HCT116 (cell line): ENCODE measurements around the gene MRPL16. TPM values are rescaled to one million over a fixed set of nuclear protein-coding genes. Genes with fewer than 3 reads are reported as not detected.

Source experiments
- ATAC-seq: fragments of 200-7000 bp; cut with Tn5 transposase; 2 replicates; pipeline ENCODE4 v1.9.1; 2020; ENCODE audit warnings: mild to moderate bottlenecking, moderate library complexity
- BruUV-seq: library from RNA; stranded (reverse); fragments of 400-500 nt; replicated peaks from 2 replicates; lab custom pipeline; 2021; lab: Mats Ljungman, UMichigan
- CTCF ChIA-PET: fragments of 300-600 bp; sonication (Branson Sonifier 250); formaldehyde crosslinking; loops from one replicate; lab custom pipeline; 2021; ENCODE audit warnings: antibody characterized with exemption; lab: Charles Lee
- POLR2A ChIA-PET: fragments of 300-600, 350-600 bp; sonication (Branson Sonifier 250); formaldehyde crosslinking; loops from one replicate; lab custom pipeline; 2021; ENCODE audit warnings: antibody characterized with exemption; lab: Charles Lee
- RAD21 ChIA-PET, 2 experiments: fragments of 300-600 bp; sonication (Branson Sonifier 250); formaldehyde crosslinking; loops; one replicate each; lab custom pipeline; 2023; ENCODE audit warnings: low total read pairs in 2 of 2; ENCODE audit not compliant: uncharacterized antibody in 2 of 2, unreplicated experiment in 2 of 2, low non-redundant PET in 1 of 2; lab: Charles Lee
- DNase-seq: peaks from one replicate; pipeline ENCODE4 v3.0.0-alpha.2; 2010; ENCODE audit warnings: low read depth, low spot score
- H2AFZ ChIP-seq: fragments of 200-600 bp; shearing (Covaris generic), sonication (generic); 2 replicates; pipeline ENCODE4 v1.6.1; 2017; ENCODE audit warnings: low read depth, mixed run types, mixed read lengths, antibody characterized with exemption, low read length; ENCODE audit not compliant: poor library complexity, severe bottlenecking
- H3K27ac ChIP-seq: 2 replicates; pipeline ENCODE4 v1.5.1; 2012; ENCODE audit warnings: low read depth, low read length
- H3K27me3 ChIP-seq: fragments of 200-600 bp; sonication (generic); 2 replicates; pipeline ENCODE4 v1.6.1; 2016; ENCODE audit warnings: mixed run types, low read length, mixed read lengths; ENCODE audit not compliant: insufficient read depth
- H3K36me3 ChIP-seq, 2 experiments: fragments of 200-500 bp in 1 of 2; fragments of 200-600 bp in 1 of 2; sonication (Bioruptor generic) in 1 of 2; sonication (generic) in 1 of 2; 2 replicates each; pipeline versions ENCODE4 v1.5.1 to v1.6.1; 2014 to 2016; ENCODE audit warnings: low read length in 2 of 2, inconsistent platforms in 1 of 2, mixed read lengths in 1 of 2, mixed run types in 1 of 2; ENCODE audit not compliant: insufficient read depth in 2 of 2, control insufficient read depth in 1 of 2
- H3K4me1 ChIP-seq, 2 experiments: fragments of 200-600 bp in 1 of 2; sonication (generic) in 1 of 2; 2 replicates each; pipeline versions ENCODE4 v1.5.1 to v1.6.1; 2012 to 2017; ENCODE audit warnings: low read length in 2 of 2, inconsistent platforms in 1 of 2, mild to moderate bottlenecking in 1 of 2, mixed read lengths in 1 of 2, mixed run types in 1 of 2, moderate library complexity in 1 of 2; ENCODE audit not compliant: insufficient read depth in 2 of 2, control insufficient read depth in 1 of 2
- H3K4me2 ChIP-seq: fragments of 200-600 bp; sonication (generic); 2 replicates; pipeline ENCODE4 v1.6.1; 2017; ENCODE audit warnings: mixed run types, low read length, mixed read lengths
- H3K4me3 ChIP-seq, 2 experiments: fragments of 200-600 bp in 1 of 2; sonication (generic) in 1 of 2; replicated peaks in 1 of 2; 2 replicates each; pipeline ENCODE4 v1.5.1; 2011 to 2016; ENCODE audit warnings: low read length in 2 of 2, control low read depth in 1 of 2, low read depth in 1 of 2, mild to moderate bottlenecking in 1 of 2, mixed read lengths in 1 of 2, mixed run types in 1 of 2
- H3K79me2 ChIP-seq: fragments of 200-600 bp; sonication (generic); 2 replicates; pipeline ENCODE4 v1.6.1; 2017; ENCODE audit warnings: mild to moderate bottlenecking, mixed run types, low read length, moderate library complexity, mixed read lengths; ENCODE audit not compliant: insufficient read depth
- H3K9ac ChIP-seq: fragments of 200-600 bp; sonication (generic); 2 replicates; pipeline ENCODE4 v1.6.1; 2016; ENCODE audit warnings: low read length, mixed read lengths
- H3K9me2 ChIP-seq: fragments of 200-600 bp; sonication (generic), shearing (Covaris generic); 2 replicates; pipeline ENCODE4 v1.6.1; 2017; ENCODE audit warnings: mixed run types, mild to moderate bottlenecking, moderate library complexity; ENCODE audit not compliant: insufficient read depth
- H3K9me3 ChIP-seq, 2 experiments: fragments of 200-500 bp in 1 of 2; fragments of 200-600 bp in 1 of 2; sonication (Bioruptor generic) in 1 of 2; sonication (generic) in 1 of 2; 2 replicates each; pipeline ENCODE4 v1.6.1; 2014 to 2017; ENCODE audit warnings: low read length in 2 of 2, mixed read lengths in 2 of 2, inconsistent platforms in 1 of 2, low read depth in 1 of 2, mild to moderate bottlenecking in 1 of 2, mixed run types in 1 of 2, moderate library complexity in 1 of 2; ENCODE audit not compliant: control insufficient read depth in 1 of 2, insufficient read depth in 1 of 2
- H4K20me1 ChIP-seq: fragments of 200-600 bp; sonication (generic), shearing (Covaris generic); 2 replicates; pipeline ENCODE4 v1.6.1; 2017; ENCODE audit warnings: mixed run types, mild to moderate bottlenecking, moderate library complexity; ENCODE audit not compliant: insufficient read depth
- EGR1 ChIP-seq: IDR thresholded peaks from 2 replicates; pipeline ENCODE4 v1.6.1; 2012; ENCODE audit warnings: low read depth
- JUND ChIP-seq: IDR thresholded peaks from 2 replicates; pipeline ENCODE4 v1.6.1; 2012
- POLR2A ChIP-seq: IDR thresholded peaks from 2 replicates; pipeline ENCODE4 v1.7.0; 2011; ENCODE audit warnings: borderline replicate concordance; ENCODE audit not compliant: insufficient read depth, insufficient read length; ENCODE audit errors: extremely low read depth
- POLR2AphosphoS5 ChIP-seq: IDR thresholded peaks from 2 replicates; pipeline ENCODE4 v1.6.1; 2011; ENCODE audit warnings: mild to moderate bottlenecking, low read depth, low read length, moderate library complexity
- SIN3A ChIP-seq: IDR thresholded peaks from 2 replicates; pipeline ENCODE4 v1.6.1; 2012; ENCODE audit warnings: low read depth
- SP1 ChIP-seq: IDR thresholded peaks from 2 replicates; pipeline ENCODE4 v1.6.1; 2012; ENCODE audit warnings: low read depth
- SRF ChIP-seq: IDR thresholded peaks from 2 replicates; pipeline ENCODE4 v1.6.1; 2012; ENCODE audit warnings: low read depth
- TCF7L2 ChIP-seq: IDR thresholded peaks from 2 replicates; pipeline ENCODE4 v1.7.0; 2011; ENCODE audit warnings: borderline replicate concordance, inconsistent platforms; ENCODE audit not compliant: insufficient read depth, insufficient read length; ENCODE audit errors: extremely low read depth
- YY1 ChIP-seq: IDR thresholded peaks from 2 replicates; pipeline ENCODE4 v1.6.1; 2011; ENCODE audit warnings: low read length, low read depth, moderate library complexity, mild to moderate bottlenecking; ENCODE audit not compliant: insufficient replicate concordance; ENCODE audit errors: extremely low read depth
- ZNF274 ChIP-seq: fragments of 200-500 bp; sonication (Bioruptor generic); IDR thresholded peaks from 2 replicates; pipeline ENCODE4 v1.6.1; 2014; ENCODE audit warnings: mild to moderate bottlenecking, low read depth, low read length, inconsistent platforms
- intact Hi-C: fragments of 100-400 bp; cut with micrococcal nuclease; formaldehyde crosslinking; loops from 2 replicates; pipeline ENCODE4 v1.10.0; 2022
- total RNA-seq: library from RNA; stranded (reverse); gene quantifications from one replicate; pipeline ENCODE4 v1.2.1, GENCODE V29; 2021; ENCODE audit not compliant: unreplicated experiment
- TF ChIP-seq, protein P1 (sequence below), 3 experiments: fragments of 200-600 bp in 1 of 3; sonication (generic) in 1 of 3; IDR thresholded peaks in 2 of 3; conservative IDR thresholded peaks in 1 of 3; 2 replicates each; pipeline ENCODE4 v1.5.1; 2012 to 2017; ENCODE audit warnings: low read depth in 2 of 3, low read length in 2 of 3, antibody characterized with exemption in 1 of 3, borderline replicate concordance in 1 of 3, control low read depth in 1 of 3, mild to moderate bottlenecking in 1 of 3, mixed read lengths in 1 of 3, mixed run types in 1 of 3, moderate library complexity in 1 of 3; ENCODE audit not compliant: insufficient read depth in 1 of 3
- TF ChIP-seq, protein P2 (sequence below): IDR thresholded peaks from 2 replicates; pipeline ENCODE4 v1.6.1; 2012; ENCODE audit warnings: low read depth

MRPL16 gene
- total RNA-seq, 1 experiment from 2014 or later = 61.0 TPM

DNA sequence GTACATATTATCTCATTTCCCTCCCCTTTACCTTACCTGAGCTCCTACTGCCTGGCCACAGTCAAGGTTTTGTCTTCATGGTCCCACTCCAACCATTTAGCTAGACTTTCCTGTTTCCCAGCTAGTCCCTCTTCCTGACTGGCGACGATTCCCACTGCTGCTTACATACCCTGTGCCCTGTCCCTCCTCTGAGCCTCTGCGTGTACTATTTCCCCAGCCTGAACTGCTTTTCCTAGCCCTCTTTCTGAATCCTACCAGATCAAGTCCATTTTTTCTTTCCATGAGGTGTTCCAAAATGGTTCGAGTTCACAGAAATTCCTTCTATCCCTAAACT lies 23.4 kb downstream of the MRPL16 start:
- POLR2A ChIA-PET = no interaction called here
- RAD21 ChIA-PET = interaction anchor here in 1 of 2 experiments (0.8 kb wide), 1 partner anchor 27 kb away, joined by 3 read pairs; no protein-coding TSS in a partner anchor
- no TSS peak for BruUV-seq
- Histone ChIP-seq H3K79me2 (no peaks in the 10 kb centered on the region; the same call in 1 of the 2 replicates), H3K27me3 (no peaks in the 10 kb centered on the region), H3K36me3 (peaks cover 6 to 24% of the 10 kb centered on the region in 2 experiments; a peak in 3 of 4 replicates), H3K9ac (0 out of 2 replicates have a peak overlapping the region, but pooled peaks have one; percentile 23), H4K20me1 (no peaks in the 10 kb centered on the region), H2AFZ (no peak overlapping the region), H3K4me2 (peak overlapping the region; percentile 56), H3K9me2 (no peaks in the 10 kb centered on the region), H3K27ac (peak overlapping the region; percentile 21; the same call in 1 of the 2 replicates)
- peak; percentile 71 for ATAC-seq
- CTCF ChIA-PET = interaction anchor here (0.8 to 1.0 kb wide), 3 partner anchors 31 to 34 kb away, joined by 3 to 7 read pairs (median 3); partner anchors contain the start of gene STX3
- TF ChIP-seq SIN3A = 0 out of 2 replicates have a peak, but pooled peaks have one; percentile 8
- no peak for TF ChIP-seq JUND
- TF ChIP-seq, protein P1, sequence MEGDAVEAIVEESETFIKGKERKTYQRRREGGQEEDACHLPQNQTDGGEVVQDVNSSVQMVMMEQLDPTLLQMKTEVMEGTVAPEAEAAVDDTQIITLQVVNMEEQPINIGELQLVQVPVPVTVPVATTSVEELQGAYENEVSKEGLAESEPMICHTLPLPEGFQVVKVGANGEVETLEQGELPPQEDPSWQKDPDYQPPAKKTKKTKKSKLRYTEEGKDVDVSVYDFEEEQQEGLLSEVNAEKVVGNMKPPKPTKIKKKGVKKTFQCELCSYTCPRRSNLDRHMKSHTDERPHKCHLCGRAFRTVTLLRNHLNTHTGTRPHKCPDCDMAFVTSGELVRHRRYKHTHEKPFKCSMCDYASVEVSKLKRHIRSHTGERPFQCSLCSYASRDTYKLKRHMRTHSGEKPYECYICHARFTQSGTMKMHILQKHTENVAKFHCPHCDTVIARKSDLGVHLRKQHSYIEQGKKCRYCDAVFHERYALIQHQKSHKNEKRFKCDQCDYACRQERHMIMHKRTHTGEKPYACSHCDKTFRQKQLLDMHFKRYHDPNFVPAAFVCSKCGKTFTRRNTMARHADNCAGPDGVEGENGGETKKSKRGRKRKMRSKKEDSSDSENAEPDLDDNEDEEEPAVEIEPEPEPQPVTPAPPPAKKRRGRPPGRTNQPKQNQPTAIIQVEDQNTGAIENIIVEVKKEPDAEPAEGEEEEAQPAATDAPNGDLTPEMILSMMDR (IDR thresholded peaks at IDR 0.05 in 2 of 3, conservative IDR thresholded peaks at IDR 0.05 in 1 of 3; ENCODE audit: borderline replicate concordance in 1 of 3, insufficient read depth in 1 of 3, low read depth in 2 of 3, low read length in 2 of 3) = no peak
- TF ChIP-seq, all 23 proteins: peak for 1
- no peak for DNase-seq
- intact Hi-C loops = no loop called here
- Histone ChIP-seq H3K9me3 (no peaks in the 10 kb centered on the region), H3K4me3 (peak overlapping the region in 1 of 2 experiments; percentile 29; a peak in 1 of 4 replicates), H3K4me1 (peaks cover 18 to 25% of the 10 kb centered on the region in 2 experiments)

DNA sequence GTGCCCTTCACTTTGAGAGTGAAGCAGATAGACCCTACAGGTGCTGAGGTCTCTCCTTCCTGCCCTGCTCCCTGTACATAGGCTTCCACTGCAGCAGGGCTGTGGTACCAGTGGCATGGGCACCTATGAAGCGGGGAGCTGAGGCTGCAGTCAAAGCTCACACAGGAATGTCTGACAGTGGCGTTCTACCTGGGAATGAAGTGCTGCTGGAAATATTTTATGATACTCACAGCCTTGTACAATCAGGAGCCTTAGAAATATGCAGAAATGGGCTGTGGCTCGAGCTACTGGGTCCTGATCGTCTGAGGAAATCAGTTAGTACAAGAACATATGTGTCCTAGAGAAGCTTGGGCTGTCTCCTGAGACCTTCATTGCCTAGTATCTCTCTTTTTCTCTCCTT lies 24.8 kb downstream of the MRPL16 start:
- no peak overlapping the region for H2AFZ ChIP-seq
- ATAC-seq (no peak), DNase-seq (no peak)
- no peak for TF ChIP-seq EGR1
- no peak for TF ChIP-seq POLR2AphosphoS5
- TF ChIP-seq JUND = no peak
- no peak for TF ChIP-seq ZNF274
- TF ChIP-seq YY1 = no peak
- no peak for TF ChIP-seq SRF
- no peak for TF ChIP-seq TCF7L2
- no peak for TF ChIP-seq POLR2A
- TF ChIP-seq, protein P2, sequence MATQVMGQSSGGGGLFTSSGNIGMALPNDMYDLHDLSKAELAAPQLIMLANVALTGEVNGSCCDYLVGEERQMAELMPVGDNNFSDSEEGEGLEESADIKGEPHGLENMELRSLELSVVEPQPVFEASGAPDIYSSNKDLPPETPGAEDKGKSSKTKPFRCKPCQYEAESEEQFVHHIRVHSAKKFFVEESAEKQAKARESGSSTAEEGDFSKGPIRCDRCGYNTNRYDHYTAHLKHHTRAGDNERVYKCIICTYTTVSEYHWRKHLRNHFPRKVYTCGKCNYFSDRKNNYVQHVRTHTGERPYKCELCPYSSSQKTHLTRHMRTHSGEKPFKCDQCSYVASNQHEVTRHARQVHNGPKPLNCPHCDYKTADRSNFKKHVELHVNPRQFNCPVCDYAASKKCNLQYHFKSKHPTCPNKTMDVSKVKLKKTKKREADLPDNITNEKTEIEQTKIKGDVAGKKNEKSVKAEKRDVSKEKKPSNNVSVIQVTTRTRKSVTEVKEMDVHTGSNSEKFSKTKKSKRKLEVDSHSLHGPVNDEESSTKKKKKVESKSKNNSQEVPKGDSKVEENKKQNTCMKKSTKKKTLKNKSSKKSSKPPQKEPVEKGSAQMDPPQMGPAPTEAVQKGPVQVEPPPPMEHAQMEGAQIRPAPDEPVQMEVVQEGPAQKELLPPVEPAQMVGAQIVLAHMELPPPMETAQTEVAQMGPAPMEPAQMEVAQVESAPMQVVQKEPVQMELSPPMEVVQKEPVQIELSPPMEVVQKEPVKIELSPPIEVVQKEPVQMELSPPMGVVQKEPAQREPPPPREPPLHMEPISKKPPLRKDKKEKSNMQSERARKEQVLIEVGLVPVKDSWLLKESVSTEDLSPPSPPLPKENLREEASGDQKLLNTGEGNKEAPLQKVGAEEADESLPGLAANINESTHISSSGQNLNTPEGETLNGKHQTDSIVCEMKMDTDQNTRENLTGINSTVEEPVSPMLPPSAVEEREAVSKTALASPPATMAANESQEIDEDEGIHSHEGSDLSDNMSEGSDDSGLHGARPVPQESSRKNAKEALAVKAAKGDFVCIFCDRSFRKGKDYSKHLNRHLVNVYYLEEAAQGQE = no peak
- TF ChIP-seq SP1 = no peak
- peaks cover 6 to 20% of the 10 kb centered on the region in 2 experiments; a peak in 3 of 4 replicates for H3K36me3 ChIP-seq
- H3K27me3 ChIP-seq = no peaks in the 10 kb centered on the region
- H3K9me2 ChIP-seq = no peaks in the 10 kb centered on the region
- H3K4me3 ChIP-seq = no peak overlapping the region
- H4K20me1 ChIP-seq = no peaks in the 10 kb centered on the region
- H3K79me2 ChIP-seq = no peaks in the 10 kb centered on the region; the same call in 1 of the 2 replicates
- RAD21 ChIA-PET = no interaction called here
- POLR2A ChIA-PET = no interaction called here
- H3K4me1 ChIP-seq = peaks cover 18 to 25% of the 10 kb centered on the region in 2 experiments
- H3K9ac ChIP-seq = no peak overlapping the region
- H3K27ac ChIP-seq = no peak overlapping the region
- H3K9me3 ChIP-seq = no peaks in the 10 kb centered on the region
- intact Hi-C loops = no loop called here
- CTCF ChIA-PET = no interaction called here
- no peak overlapping the region for H3K4me2 ChIP-seq
- no TSS peak for BruUV-seq
